Measurements from ENCODE around the gene FOXJ2.
A peak's percentile ranks its signal among the peaks of the same experiment; 100 is the strongest.

FOXJ2 gene

DNA sequence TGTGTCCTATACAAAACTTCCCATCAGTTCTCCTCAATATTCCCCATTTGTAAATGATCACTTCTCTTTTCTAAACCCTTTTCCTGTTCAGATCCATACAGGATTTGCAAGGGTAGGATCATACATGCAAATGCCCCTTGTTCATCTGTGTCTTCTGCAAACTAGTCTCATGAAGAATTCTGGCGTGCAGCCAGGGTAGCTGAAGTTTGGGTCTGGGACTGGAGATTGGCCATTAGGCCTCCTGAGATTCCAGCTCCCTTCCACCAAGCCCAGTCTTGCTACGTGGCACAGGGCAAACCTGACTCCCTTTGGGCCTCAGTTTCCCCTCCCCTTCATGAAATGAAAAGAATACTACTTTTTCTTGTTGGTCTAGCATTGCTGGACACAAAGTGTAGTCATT is 22.3 kb downstream of the FOXJ2 start:
- no peak overlapping the region for H3K9ac ChIP-seq (ENCODE audit: low read length)
- H3K14ac ChIP-seq (ENCODE audit: low read length) = no peak overlapping the region
- H3K4ac ChIP-seq (ENCODE audit: low read depth, low read length) = no peak overlapping the region
- no peak overlapping the region for H4K91ac ChIP-seq (ENCODE audit: low read depth, low read length)
- H2AK5ac ChIP-seq (ENCODE audit: low read length) = no peak overlapping the region
- DNase-seq = no peak
- H3K4me1 ChIP-seq (ENCODE audit: control insufficient read depth in 1 of 2, insufficient read depth in 2 of 2, low read length in 2 of 2) = no peaks in the 10 kb centered on the region
- H4K8ac ChIP-seq (ENCODE audit: low read depth, low read length) = no peak overlapping the region
- no peaks in the 10 kb centered on the region for H3K79me1 ChIP-seq (ENCODE audit: low read length)
- no peak overlapping the region for H3K27ac ChIP-seq (ENCODE audit: low read depth, low read length)
- no peak overlapping the region for H4K12ac ChIP-seq (ENCODE audit: low read depth, low read length)
- no peak overlapping the region for H3K23ac ChIP-seq (ENCODE audit: low read length)
- no peak overlapping the region for H2BK120ac ChIP-seq (ENCODE audit: insufficient read depth, low read length, poor library complexity)
- H2BK5ac ChIP-seq (ENCODE audit: low read depth, low read length, poor library complexity) = no peak overlapping the region
- peaks cover 20 to 31% of the 10 kb centered on the region in 2 experiments for H3K36me3 ChIP-seq (ENCODE audit: control insufficient read depth in 1 of 2, insufficient read depth in 2 of 2, low read length in 2 of 2)
- peaks cover 2% of the 10 kb centered on the region for H3K9me3 ChIP-seq (ENCODE audit: insufficient read depth, low read depth, low read length)
- no peak overlapping the region for H2BK12ac ChIP-seq (ENCODE audit: low read length)
- H3K27me3 ChIP-seq (ENCODE audit: insufficient read depth, low read length) = no peaks in the 10 kb centered on the region
- no CpG with 5 or more reads among the region's 2 CpGs for WGBS (ENCODE audit: extremely low coverage, insufficient coverage, insufficient read length)
- H2AFZ ChIP-seq (ENCODE audit: insufficient read depth, low read length, poor library complexity) = no peak overlapping the region
- H3K4me2 ChIP-seq (ENCODE audit: low read length) = no peak overlapping the region
- H3K79me2 ChIP-seq (ENCODE audit: control insufficient read depth, insufficient read depth, low read length, poor library complexity) = no peaks in the 10 kb centered on the region
- no peak overlapping the region for H3K4me3 ChIP-seq (ENCODE audit: low read depth, low read length)
- no peak overlapping the region for H3K18ac ChIP-seq (ENCODE audit: low read length)

DNA sequence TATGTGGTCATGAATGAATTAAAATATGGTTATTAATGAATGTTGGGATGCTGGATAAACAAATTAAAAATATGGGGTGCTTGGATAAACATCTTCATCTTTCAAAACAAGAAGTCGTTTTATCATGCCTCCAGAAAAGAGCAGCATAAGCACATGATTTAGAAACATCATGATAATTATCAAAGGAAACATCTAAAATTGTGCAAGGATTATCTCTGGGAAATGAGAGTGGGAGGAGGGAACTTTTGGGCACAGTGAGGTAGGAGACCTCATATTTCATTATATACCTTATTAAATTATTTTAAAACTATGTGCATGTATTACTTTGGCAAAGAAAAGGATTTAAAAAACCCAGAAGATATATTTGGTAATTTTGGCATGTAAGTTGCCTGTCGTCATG is 24.8 kb downstream of the FOXJ2 start:
- DNase-seq = no peak
- no CpG with 5 or more reads among the region's 2 CpGs for WGBS (ENCODE audit: extremely low coverage, insufficient coverage, insufficient read length)

DNA sequence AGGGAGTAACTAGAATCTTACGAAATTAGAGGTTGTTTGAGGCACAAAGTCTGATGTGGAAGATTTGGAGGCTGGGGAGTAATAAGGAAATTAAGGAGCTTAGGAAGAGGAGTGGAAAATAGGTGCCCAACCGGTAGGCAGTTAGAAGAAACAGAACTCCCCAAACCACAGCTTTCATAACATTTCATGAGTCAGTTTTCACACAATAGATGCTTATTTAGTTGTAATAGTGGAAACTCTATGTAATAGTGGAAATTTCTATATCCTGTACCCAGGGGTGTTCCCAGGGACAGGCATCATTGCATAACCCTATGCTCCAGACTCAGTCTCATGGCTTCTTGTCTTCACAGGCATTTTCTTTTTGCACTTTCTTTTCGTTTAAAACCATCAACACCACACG is 25.3 kb downstream of the FOXJ2 start:
- H3K4me3 ChIP-seq (ENCODE audit: low read depth, low read length) = no peak overlapping the region
- DNase-seq = peak in 1 of 2 donors; percentile 57
- no peak overlapping the region for H2BK120ac ChIP-seq (ENCODE audit: insufficient read depth, low read length, poor library complexity)

More for the DNA sequence above, 24.8 kb downstream of the FOXJ2 start:
- H3K14ac ChIP-seq (ENCODE audit: low read length) = no peak overlapping the region
- H4K8ac ChIP-seq (ENCODE audit: low read depth, low read length) = no peak overlapping the region
- no peaks in the 10 kb centered on the region for H3K79me2 ChIP-seq (ENCODE audit: control insufficient read depth, insufficient read depth, low read length, poor library complexity)
- no peak overlapping the region for H3K4ac ChIP-seq (ENCODE audit: low read depth, low read length)
- H3K9me3 ChIP-seq (ENCODE audit: insufficient read depth, low read depth, low read length) = peaks cover 2% of the 10 kb centered on the region
- peaks cover 6 to 15% of the 10 kb centered on the region in 2 experiments for H3K36me3 ChIP-seq (ENCODE audit: control insufficient read depth in 1 of 2, insufficient read depth in 2 of 2, low read length in 2 of 2)
- no peak overlapping the region for H3K23ac ChIP-seq (ENCODE audit: low read length)
- H2AK5ac ChIP-seq (ENCODE audit: low read length) = no peak overlapping the region
- H4K91ac ChIP-seq (ENCODE audit: low read depth, low read length) = no peak overlapping the region
- H3K9ac ChIP-seq (ENCODE audit: low read length) = no peak overlapping the region
- H2BK120ac ChIP-seq (ENCODE audit: insufficient read depth, low read length, poor library complexity) = no peak overlapping the region
- H2BK12ac ChIP-seq (ENCODE audit: low read length) = no peak overlapping the region
- H2AFZ ChIP-seq (ENCODE audit: insufficient read depth, low read length, poor library complexity) = no peak overlapping the region
- H3K79me1 ChIP-seq (ENCODE audit: low read length) = no peaks in the 10 kb centered on the region
- no peaks in the 10 kb centered on the region for H3K27me3 ChIP-seq (ENCODE audit: insufficient read depth, low read length)
- no peak overlapping the region for H2BK5ac ChIP-seq (ENCODE audit: low read depth, low read length, poor library complexity)
- H3K4me3 ChIP-seq (ENCODE audit: low read depth, low read length) = no peak overlapping the region
- H3K4me1 ChIP-seq (ENCODE audit: control insufficient read depth in 1 of 2, insufficient read depth in 2 of 2, low read length in 2 of 2) = no peaks in the 10 kb centered on the region
- H3K4me2 ChIP-seq (ENCODE audit: low read length) = no peak overlapping the region
- no peak overlapping the region for H3K27ac ChIP-seq (ENCODE audit: low read depth, low read length)
- no peak overlapping the region for H3K18ac ChIP-seq (ENCODE audit: low read length)
- no peak overlapping the region for H4K12ac ChIP-seq (ENCODE audit: low read depth, low read length)

DNA sequence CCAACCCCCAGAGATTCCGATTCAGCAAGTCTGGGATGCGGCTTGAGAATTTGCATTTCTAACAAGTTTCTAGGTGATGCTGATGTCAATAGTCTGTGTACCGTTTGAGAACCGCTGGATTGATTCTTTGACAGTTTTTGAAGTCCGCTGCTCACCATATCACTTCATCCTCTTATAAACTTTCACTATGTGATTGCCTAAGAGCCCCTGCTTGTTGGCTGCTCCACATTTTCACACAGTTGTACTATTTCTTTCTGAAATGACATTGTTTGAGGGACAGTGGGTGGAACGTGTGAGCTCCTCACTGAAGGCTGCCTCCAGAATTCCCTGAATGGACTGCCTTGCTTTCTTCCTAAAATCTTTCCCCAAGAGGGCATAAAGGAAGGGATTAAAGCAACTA is 26.0 kb downstream of the FOXJ2 start:
- no peak overlapping the region for H3K18ac ChIP-seq (ENCODE audit: low read length)
- no peak for DNase-seq
- H3K14ac ChIP-seq (ENCODE audit: low read length) = no peak overlapping the region
- H4K91ac ChIP-seq (ENCODE audit: low read depth, low read length) = no peak overlapping the region
- no peaks in the 10 kb centered on the region for H3K79me1 ChIP-seq (ENCODE audit: low read length)
- no peaks in the 10 kb centered on the region for H3K9me3 ChIP-seq (ENCODE audit: insufficient read depth, low read depth, low read length)
- H2BK12ac ChIP-seq (ENCODE audit: low read length) = no peak overlapping the region
- no peak overlapping the region for H4K8ac ChIP-seq (ENCODE audit: low read depth, low read length)
- no peaks in the 10 kb centered on the region for H3K4me1 ChIP-seq (ENCODE audit: control insufficient read depth in 1 of 2, insufficient read depth in 2 of 2, low read length in 2 of 2)
- H3K9ac ChIP-seq (ENCODE audit: low read length) = no peak overlapping the region
- no peak overlapping the region for H2BK120ac ChIP-seq (ENCODE audit: insufficient read depth, low read length, poor library complexity)
- H3K79me2 ChIP-seq (ENCODE audit: control insufficient read depth, insufficient read depth, low read length, poor library complexity) = no peaks in the 10 kb centered on the region
- no peak overlapping the region for H3K27ac ChIP-seq (ENCODE audit: low read depth, low read length)
- no peak overlapping the region for H2AK5ac ChIP-seq (ENCODE audit: low read length)
- peaks cover 2 to 5% of the 10 kb centered on the region in 2 experiments for H3K36me3 ChIP-seq (ENCODE audit: control insufficient read depth in 1 of 2, insufficient read depth in 2 of 2, low read length in 2 of 2)
- H3K4me2 ChIP-seq (ENCODE audit: low read length) = no peak overlapping the region
- H3K27me3 ChIP-seq (ENCODE audit: insufficient read depth, low read length) = no peaks in the 10 kb centered on the region
- WGBS (ENCODE audit: extremely low coverage, insufficient coverage, insufficient read length) = no CpG with 5 or more reads among the region's 6 CpGs
- H4K12ac ChIP-seq (ENCODE audit: low read depth, low read length) = no peak overlapping the region
- no peak overlapping the region for H2BK5ac ChIP-seq (ENCODE audit: low read depth, low read length, poor library complexity)
- no peak overlapping the region for H3K4ac ChIP-seq (ENCODE audit: low read depth, low read length)
- no peak overlapping the region for H3K23ac ChIP-seq (ENCODE audit: low read length)
- H2AFZ ChIP-seq (ENCODE audit: insufficient read depth, low read length, poor library complexity) = no peak overlapping the region
- H3K4me3 ChIP-seq (ENCODE audit: low read depth, low read length) = no peak overlapping the region

More for the DNA sequence above, 25.3 kb downstream of the FOXJ2 start:
- H3K79me2 ChIP-seq (ENCODE audit: control insufficient read depth, insufficient read depth, low read length, poor library complexity) = no peaks in the 10 kb centered on the region
- H2BK5ac ChIP-seq (ENCODE audit: low read depth, low read length, poor library complexity) = no peak overlapping the region
- no peak overlapping the region for H2BK12ac ChIP-seq (ENCODE audit: low read length)
- no peak overlapping the region for H3K18ac ChIP-seq (ENCODE audit: low read length)
- no peak overlapping the region for H3K4me2 ChIP-seq (ENCODE audit: low read length)
- no peak overlapping the region for H3K14ac ChIP-seq (ENCODE audit: low read length)
- H3K79me1 ChIP-seq (ENCODE audit: low read length) = no peaks in the 10 kb centered on the region
- H3K9me3 ChIP-seq (ENCODE audit: insufficient read depth, low read depth, low read length) = no peaks in the 10 kb centered on the region
- no peak overlapping the region for H3K4ac ChIP-seq (ENCODE audit: low read depth, low read length)
- peaks cover 2 to 10% of the 10 kb centered on the region in 2 experiments for H3K36me3 ChIP-seq (ENCODE audit: control insufficient read depth in 1 of 2, insufficient read depth in 2 of 2, low read length in 2 of 2)
- H4K12ac ChIP-seq (ENCODE audit: low read depth, low read length) = no peak overlapping the region
- no peak overlapping the region for H2AK5ac ChIP-seq (ENCODE audit: low read length)
- H3K4me1 ChIP-seq (ENCODE audit: control insufficient read depth in 1 of 2, insufficient read depth in 2 of 2, low read length in 2 of 2) = no peaks in the 10 kb centered on the region
- no peaks in the 10 kb centered on the region for H3K27me3 ChIP-seq (ENCODE audit: insufficient read depth, low read length)
- H4K8ac ChIP-seq (ENCODE audit: low read depth, low read length) = no peak overlapping the region
- H4K91ac ChIP-seq (ENCODE audit: low read depth, low read length) = no peak overlapping the region
- no peak overlapping the region for H3K27ac ChIP-seq (ENCODE audit: low read depth, low read length)
- no peak overlapping the region for H3K23ac ChIP-seq (ENCODE audit: low read length)
- H3K9ac ChIP-seq (ENCODE audit: low read length) = no peak overlapping the region
- WGBS (ENCODE audit: extremely low coverage, insufficient coverage, insufficient read length) = no CpG with 5 or more reads among the region's 4 CpGs
- no peak overlapping the region for H2AFZ ChIP-seq (ENCODE audit: insufficient read depth, low read length, poor library complexity)

Measured in trophoblast cell (in vitro differentiated cells and primary cell).